Stimulated activated CD8-positive, alpha-beta memory T cell treated with anti-CD3 and anti-CD28 coated beads, Interleukin-12 subunit alpha, Interleukin-12 subunit beta, amount 100 ng/mL, for 24 hours (primary cell): ENCODE results near the gene RUSC1.
A peak's percentile ranks its signal among the peaks of the same experiment; 100 is the strongest.
"Not testable (repeated sequence)": the region's sequence is repeated elsewhere in the genome, so short reads cannot be mapped to it uniquely, and the experiment has no call there.

Experiments
- DNase-seq: peaks from one replicate; pipeline ENCODE4 v3.0.0-alpha.2; 2020; ENCODE audit errors: extremely low read depth

The RUSC1 gene

GRCh38 chr1:155320661-155321617, at the start of gene RUSC1:
RUSC1 (plus strand) TSS chr1:155320894; CDS start chr1:155321774, 880 bp downstream.
- DNase-seq: no peak

- DNase-seq: no peak
Measured at GRCh38 chr1:155272466-155273342, 48.0 kb upstream of the RUSC1 start.

DNA sequence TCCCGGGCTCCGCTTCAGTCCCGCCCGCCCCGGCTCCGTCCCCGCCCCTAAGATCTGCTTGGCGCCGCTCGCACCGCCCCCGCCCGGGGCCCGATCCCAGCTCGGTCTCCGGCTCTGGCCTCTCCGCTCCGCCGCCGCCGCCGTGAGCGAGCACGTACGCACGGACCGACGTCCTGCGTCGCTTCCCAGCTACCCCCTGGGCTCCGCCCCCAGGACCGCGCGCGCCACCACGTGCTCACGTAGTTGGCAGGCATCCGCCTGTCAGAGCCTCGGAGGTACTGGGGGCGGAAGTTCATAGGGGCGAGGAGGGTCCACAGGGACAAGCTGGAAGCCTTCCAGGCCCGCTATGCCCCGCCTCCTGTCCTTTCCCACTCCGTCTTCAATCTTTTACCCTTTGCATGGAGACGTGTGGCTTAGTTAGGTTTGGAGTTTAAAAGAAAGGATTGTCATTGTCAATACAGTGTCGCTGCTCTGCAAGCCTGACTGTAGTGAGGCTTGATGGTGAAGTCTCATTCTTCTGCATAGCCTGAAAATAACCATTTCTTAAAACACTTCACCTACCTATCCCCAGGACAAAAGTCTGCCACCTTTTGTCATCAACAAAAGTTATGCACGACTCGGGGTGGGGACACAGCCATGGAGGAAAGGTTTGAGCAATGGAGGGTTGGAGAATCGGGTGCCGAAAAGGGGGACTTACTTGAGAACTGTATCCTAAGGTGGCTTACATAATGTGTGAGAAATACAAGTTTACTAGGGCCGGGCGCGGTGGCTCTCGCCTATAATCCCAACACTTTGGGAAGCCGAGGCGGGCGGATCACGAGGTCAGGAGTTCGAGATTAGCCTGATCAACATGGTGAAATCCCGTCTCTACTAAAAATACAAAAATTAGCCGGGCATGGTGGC, 47.1 kb upstream of the RUSC1 start, which contains the start of gene CLK2:
TSS of gene CLK2 (minus strand) at position 162 of the 903 bp plus-strand sequence. CDS start 2,527 bp downstream, outside the sequence.
- DNase-seq: peak; percentile 97

GRCh38 chr1:155277070-155277901, 43.4 kb upstream of the RUSC1 start, which contains the start of gene HCN3:
HCN3 (plus strand) TSS chr1:155277463; CDS start chr1:155277591, 128 bp downstream.
- DNase-seq: peak; percentile 88

DNA sequence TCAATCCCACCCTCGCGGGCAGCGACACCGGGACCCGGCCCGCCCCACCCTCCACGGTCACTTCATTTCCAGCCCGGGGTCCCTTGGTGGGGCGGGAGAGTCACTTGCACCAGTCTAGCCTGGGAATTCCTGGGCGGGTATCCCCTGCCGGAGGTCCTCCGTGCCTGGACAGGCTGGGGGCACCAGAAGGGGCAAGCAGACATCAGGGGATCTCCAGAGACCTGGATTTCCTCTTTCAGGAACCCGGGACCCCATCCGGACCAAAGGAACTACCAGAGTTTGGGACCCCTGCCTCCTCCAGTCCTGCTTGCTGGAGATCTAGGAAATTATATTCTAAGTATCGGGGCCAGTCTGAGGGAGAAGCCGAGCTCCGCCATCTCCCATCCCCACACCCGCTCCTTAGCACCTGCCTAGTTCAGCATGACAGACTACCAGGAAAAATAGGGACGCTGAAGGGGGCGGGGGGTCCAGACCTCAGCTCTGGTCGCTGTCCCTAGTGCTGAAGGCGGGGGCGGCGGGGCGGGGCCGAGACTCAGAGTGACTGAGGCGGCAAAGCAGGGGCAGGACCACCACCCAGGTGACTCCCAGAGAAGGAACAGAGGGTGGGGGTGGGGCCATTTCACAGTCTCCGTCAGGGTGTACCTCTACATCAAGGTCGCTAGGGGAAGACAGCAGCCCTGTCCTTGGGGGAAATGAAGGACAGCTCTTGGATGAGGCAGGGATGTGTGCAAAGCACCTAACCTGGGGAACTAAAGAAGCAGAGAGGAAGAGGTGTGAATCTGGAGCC, 42.6 kb upstream of the RUSC1 start:
- peak; percentile 36 for DNase-seq

GRCh38 chr1:155278689-155279160, 42.0 kb upstream of the RUSC1 start:
- no peak for DNase-seq

GRCh38 chr1:155279268-155279667, 41.4 kb upstream of the RUSC1 start:
- no peak for DNase-seq

DNA sequence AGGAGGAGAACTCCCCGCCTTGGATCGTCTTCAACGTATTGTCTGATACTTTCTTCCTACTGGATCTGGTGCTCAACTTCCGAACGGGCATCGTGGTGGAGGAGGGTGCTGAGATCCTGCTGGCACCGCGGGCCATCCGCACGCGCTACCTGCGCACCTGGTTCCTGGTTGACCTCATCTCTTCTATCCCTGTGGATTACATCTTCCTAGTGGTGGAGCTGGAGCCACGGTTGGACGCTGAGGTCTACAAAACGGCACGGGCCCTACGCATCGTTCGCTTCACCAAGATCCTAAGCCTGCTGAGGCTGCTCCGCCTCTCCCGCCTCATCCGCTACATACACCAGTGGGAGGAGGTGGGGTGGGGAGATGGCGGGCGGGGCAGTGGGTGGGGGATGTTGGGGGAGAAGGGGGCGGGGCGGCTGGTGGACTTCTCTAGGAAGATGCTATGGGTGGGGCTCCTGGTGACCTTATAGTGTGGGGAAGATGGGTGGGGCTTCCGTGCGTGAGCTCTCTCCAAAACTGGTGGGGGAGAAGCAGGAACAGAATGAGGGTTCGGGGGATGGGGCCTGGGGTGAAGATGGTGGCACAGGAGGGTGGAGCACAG, 38.1 kb upstream of the RUSC1 start:
- DNase-seq: no peak

GRCh38 chr1:155284476-155284875, 36.2 kb upstream of the RUSC1 start:
- DNase-seq: no peak

DNA sequence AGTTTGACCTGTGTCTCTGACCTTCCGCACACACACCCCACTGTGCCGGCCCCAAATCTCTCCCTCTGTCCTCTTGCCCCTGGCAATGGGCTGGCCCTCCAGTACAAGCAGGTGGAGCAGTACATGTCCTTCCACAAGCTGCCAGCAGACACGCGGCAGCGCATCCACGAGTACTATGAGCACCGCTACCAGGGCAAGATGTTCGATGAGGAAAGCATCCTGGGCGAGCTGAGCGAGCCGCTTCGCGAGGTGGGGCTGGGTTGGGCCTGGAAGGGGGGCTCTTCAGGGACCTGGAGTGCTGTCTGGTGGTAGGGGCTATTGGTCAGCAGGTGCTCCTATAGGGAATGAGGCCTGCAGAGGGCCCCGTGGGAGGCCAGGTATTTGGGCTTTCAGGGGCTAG, 35.6 kb upstream of the RUSC1 start:
- no peak for DNase-seq

GRCh38 chr1:155285631-155286044, 35.1 kb upstream of the RUSC1 start:
- DNase-seq: no peak

DNA sequence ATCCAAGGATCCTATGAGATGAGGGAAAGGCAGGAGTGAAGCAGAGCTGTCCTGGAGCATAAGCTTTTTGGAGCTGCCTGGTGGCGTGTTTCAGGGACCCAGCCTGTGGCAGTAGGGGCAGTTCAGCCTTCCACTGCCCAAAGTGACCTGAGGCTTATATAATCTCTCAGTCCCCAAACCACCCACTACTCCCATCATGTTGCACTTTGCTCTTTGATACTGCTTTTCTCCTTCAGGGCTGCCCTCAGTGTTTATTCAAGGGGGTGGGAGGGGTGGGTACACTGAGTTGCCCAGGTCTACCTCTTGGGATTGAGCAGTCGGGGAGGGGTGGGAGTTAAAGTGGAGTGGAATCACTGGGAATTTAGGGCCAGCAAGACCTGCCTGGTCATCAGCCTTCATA, 34.1 kb upstream of the RUSC1 start:
- DNase-seq: no peak

DNA sequence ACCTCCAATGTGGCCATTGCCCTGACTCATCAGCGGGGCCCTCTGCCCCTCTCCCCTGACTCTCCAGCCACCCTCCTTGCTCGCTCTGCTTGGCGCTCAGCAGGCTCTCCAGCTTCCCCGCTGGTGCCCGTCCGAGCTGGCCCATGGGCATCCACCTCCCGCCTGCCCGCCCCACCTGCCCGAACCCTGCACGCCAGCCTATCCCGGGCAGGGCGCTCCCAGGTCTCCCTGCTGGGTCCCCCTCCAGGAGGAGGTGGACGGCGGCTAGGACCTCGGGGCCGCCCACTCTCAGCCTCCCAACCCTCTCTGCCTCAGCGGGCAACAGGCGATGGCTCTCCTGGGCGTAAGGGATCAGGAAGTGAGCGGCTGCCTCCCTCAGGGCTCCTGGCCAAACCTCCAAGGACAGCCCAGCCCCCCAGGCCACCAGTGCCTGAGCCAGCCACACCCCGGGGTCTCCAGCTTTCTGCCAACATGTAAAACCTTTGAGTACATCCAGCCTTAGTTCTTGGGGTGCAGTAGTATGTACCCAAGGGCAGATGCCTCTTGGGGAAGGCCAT, 32.6 kb upstream of the RUSC1 start:
- no peak for DNase-seq

DNA sequence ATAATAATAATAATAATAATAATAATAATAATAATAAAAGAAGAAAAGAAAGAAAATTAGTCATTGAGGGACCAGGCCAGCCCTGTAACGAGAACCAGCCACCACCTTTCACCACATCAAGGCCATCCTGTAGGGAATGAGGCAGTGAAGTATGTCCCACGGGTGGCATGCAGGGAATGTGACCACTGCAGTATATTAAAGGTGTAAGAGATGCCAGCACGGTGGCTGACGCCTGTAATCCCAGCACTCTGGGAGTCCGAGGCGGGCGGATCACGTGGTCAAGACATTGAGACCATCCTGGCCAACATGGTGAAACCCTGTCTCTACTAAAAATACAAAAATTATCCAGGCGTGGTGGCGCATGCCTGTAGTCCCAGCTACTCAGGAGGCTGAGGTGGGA, 29.7 kb upstream of the RUSC1 start:
- DNase-seq: not testable (repeated sequence)

GRCh38 chr1:155293086-155293749, 27.5 kb upstream of the RUSC1 start:
- no peak for DNase-seq

- DNase-seq: no peak
Measured at GRCh38 chr1:155294520-155295182, 26.0 kb upstream of the RUSC1 start.

GRCh38 chr1:155295183-155295941, 25.3 kb upstream of the RUSC1 start:
- DNase-seq: no peak
